NB4 (cell line): Measurements from ENCODE around the gene TMCO1.

Experiments
- CTCF ChIP-seq: IDR thresholded peaks from one replicate; pipeline ENCODE4 v1.5.1; 2012; ENCODE audit warnings: low read depth, low read length
- TF ChIP-seq, protein P1 (sequence below): IDR thresholded peaks from 2 replicates; pipeline ENCODE4 v1.6.1; 2011; ENCODE audit warnings: low read depth, low read length

DNA sequence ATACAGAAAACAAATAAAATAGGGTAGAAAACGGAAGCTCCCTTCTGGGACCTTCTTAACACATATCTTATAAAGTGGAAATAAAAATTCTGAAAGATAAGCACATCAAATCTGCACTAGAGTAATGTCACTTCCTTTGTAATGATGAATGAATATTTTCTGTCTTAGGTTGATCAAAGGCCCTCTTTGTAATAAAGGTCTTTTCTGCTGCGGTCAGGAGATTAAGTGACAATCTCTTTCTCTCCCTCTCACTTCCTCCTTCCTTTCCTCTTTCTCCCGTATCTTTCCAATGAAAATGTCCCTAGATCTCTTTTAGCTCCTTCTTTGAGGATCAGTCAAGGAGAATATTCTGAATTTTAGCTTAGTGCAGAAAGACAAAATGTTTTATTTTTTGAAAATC, 33.8 kb downstream of the TMCO1 start:
- no peak for TF ChIP-seq CTCF
- TF ChIP-seq, protein P1, sequence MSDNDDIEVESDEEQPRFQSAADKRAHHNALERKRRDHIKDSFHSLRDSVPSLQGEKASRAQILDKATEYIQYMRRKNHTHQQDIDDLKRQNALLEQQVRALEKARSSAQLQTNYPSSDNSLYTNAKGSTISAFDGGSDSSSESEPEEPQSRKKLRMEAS = no peak
